Liver (tissue), 2 donors: ENCODE results near the gene AOPEP.

ENCODE experiments used
- CTCF ChIP-seq: fragments of 150-350 bp; IDR thresholded peaks from 2 replicates; pipeline ENCODE4 v1.5.1; 2017; ENCODE audit warnings: improper control_type of control experiment, low read depth, low read length; ENCODE audit not compliant: missing input control
- REST ChIP-seq: IDR thresholded peaks from 2 replicates; pipeline ENCODE4 v1.6.1; 2016; ENCODE audit warnings: antibody characterized with exemption, mild to moderate bottlenecking
- donor health status: healthy.

- TF ChIP-seq REST (no peak), CTCF (no peak)
Measured at GRCh38 chr9:94851467-94851866, 125.0 kb downstream of the AOPEP start.
